ENCODE data around the gene METTL15.
"Not testable (repeated sequence)": the region's sequence is repeated elsewhere in the genome, so short reads cannot be mapped to it uniquely, and the experiment has no call there.

Gene METTL15, protein sequence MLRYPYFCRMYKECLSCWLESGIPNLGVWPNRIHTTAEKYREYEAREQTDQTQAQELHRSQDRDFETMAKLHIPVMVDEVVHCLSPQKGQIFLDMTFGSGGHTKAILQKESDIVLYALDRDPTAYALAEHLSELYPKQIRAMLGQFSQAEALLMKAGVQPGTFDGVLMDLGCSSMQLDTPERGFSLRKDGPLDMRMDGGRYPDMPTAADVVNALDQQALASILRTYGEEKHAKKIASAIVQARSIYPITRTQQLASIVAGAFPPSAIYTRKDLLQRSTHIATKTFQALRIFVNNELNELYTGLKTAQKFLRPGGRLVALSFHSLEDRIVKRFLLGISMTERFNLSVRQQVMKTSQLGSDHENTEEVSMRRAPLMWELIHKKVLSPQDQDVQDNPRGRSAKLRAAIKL

DNA sequence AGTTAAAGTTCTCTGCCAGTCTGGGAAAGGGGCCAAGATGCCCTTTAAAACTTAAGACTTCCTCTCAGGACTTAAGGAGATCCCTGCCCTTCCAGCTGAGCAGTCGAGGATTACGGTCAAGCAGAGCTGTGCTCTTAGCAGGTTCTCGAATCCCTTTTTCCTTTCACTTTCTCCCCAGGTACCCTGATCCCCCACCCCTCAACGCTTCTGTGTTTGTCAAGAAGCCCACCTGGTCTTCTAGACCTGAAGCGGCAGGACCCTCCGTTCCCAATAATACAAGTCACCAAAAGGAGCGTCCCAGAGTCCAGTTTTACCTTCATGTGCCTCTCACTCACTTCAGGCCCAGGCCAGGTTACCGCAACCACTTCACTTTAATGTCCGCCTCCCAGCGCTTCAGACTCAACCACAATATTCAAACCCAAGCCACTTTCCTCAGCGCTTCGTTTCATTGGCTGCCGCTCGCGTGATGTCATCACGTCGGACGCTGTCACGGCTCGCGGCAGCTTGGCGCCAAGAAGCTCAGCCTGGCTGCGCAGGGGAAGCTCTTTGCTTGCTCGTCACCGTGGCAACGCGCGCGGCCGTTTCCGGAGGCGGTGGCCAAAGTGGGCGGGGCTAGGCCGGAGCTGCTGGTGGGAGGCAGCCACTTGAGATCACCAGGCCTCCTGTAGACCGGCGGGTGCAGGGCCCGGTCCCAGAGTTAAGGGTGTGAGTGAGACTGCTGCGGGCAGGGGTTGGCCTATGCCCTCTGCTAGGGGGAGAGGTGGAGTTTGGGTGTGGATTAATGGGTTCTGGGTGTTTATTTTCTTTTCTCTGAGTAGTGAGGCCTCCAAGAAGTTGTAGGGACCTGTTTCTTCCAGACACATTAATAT is at the start of gene METTL15, which contains the start of gene KIF18A:
METTL15 (plus strand) TSS at position 639 of the 869 bp plus-strand sequence. CDS start 4,947 bp downstream, outside the sequence.
KIF18A (minus strand) TSS at position 407 of the 869 bp plus-strand sequence. CDS start 10,209 bp downstream, outside the sequence.
- peak; percentile 98 for DNase-seq (ENCODE audit: low spot score)

DNA sequence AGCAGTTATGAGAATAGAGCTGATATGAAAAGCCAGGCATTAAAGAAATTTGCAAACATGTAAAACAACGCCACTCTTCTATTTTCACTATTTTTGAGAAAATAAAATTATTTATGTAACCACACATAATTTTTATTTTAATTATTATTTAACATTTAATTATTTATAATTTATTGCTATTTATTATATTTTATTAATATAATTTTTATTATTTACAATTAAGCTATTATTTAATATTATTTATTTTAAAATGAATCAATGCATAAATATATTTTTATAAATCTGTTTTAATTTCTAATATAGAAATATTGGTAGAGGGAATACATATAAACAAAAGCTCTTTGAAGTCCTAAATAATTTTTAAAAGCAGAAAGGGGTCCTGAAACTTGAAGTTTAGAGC is 36.9 kb upstream of the METTL15 start:
- no peak for DNase-seq (ENCODE audit: low spot score)

DNA sequence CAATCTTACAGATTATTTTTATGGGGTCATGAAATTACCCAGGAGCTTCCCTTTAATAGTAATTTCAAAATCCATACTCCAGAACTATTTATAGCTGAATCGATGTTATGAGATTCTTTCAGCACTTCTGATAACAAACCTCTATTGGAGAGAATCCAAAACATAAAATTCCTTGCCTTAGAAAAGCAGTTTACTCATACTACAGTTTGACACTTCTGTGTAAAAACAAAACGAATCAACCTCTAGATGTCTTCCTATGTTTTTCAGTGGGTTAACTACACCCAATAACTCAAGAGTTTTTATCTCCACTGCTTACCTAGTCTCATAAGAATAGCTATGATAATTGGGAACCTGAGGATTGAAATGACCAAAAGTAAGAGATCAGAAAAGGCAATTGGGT is 35.9 kb upstream of the METTL15 start:
- no peak for DNase-seq (ENCODE audit: low spot score)

DNA sequence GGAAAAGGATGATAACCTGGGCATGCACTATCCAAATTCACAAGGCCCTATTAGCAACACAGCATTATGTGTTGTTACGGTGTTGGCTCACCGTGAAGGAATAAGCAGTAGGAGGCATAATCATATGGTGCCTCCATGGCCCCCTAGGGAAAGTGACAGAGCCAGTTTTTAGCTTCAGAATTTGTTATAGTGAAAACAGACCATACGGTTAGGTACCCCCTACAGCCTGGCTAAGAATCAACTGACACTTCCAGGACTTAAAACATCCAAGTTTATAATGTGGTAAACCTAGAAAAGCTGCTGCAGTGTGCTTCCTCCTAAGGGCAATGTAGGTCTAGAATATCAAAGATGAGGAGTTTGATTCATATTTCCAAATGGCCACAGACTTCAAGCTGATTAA is 30.7 kb upstream of the METTL15 start:
- no peak for DNase-seq (ENCODE audit: low spot score)

DNA sequence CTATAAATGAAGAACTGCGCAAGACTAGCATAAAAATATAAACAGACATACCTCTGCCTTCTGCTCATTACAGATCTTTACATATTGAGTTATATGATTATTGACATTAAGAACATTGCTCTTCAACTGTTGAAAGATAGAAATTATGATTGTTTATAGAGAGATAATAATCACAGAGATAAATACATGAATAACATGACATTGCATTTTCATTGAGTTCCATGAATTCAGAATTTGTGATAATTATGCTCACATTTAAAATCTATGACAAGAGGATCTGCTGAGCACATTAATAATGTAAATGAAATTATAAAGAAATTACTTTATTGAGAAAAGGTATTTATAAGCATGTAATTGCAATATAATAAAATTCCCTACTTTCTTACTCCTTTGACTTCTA is 25.1 kb upstream of the METTL15 start:
- no peak for DNase-seq (ENCODE audit: low spot score)

DNA sequence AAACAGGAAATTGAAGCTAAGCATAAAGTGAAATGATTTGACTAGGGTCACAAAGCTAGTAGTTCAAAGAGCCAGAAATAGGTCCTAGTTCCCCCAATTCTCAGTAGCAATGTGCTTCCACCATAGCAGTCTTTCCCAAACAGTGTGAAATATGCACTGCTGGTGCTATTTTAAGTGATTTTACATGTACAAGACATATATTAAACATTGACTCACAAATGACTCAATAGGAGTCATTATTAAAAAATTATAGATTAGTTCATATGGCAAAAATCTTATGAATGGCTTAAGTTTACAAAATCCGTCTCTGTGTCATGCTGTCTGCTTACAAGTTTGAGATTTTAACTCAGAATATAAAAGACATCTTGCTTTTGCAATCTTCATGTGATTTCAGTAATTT is 21.6 kb upstream of the METTL15 start:
- no peak for DNase-seq (ENCODE audit: low spot score)

DNA sequence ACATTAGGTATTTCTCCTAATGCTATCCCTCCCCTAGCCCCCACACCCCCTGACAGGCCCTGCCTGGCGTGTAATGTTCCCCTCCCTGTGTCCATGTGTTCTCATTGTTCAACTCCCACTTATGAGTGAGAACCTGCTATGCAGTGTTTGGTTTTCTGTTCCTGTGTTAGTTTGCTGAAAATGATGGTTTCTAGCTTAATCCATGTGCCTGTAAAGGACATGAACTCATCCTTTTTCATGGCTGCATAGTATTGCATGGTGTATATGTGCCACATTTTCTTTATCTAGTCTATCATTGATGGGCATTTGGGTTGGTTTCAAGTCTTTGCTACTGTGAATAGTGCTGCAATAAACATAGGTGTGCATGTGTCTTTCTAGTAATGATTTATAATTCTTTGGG is 21.0 kb upstream of the METTL15 start:
- not testable (repeated sequence) for DNase-seq (ENCODE audit: low spot score)

DNA sequence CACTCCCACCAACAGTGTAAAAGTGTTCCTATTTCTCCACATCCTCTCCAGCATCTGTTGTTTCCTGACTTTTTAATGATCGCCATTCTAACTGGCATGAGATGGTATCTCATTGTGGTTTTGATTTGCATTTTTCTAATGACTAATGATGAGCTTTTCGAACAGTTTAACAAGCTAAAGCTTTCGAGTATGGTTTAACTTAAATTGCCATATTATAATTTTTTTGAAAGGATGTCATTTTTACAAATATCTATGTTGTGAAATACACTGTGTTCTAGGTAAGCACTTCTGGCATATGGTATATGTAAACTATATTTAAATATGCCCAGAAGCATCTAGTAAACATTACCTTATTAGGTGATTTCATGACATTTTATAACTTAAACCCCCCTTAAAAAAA is 20.5 kb upstream of the METTL15 start:
- not testable (repeated sequence) for DNase-seq (ENCODE audit: low spot score)

DNA sequence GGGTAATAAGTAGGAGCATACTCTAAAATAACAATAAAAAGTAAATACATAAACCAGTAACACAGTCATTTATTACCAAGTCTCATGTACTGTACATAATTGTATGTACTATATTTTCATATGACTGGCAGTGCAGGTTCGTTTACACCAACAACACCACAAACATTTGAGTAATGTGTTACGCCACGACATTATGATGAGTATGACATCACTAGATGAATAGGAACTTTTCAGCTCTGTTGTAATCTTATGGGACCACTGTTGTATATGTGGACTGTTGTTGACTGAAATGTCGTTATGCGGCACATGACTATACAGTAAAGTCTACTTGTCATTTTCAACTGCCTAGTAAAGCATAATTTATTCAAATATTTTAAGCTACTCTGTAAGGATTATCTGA is 18.8 kb upstream of the METTL15 start:
- DNase-seq (ENCODE audit: low spot score) = no peak

DNA sequence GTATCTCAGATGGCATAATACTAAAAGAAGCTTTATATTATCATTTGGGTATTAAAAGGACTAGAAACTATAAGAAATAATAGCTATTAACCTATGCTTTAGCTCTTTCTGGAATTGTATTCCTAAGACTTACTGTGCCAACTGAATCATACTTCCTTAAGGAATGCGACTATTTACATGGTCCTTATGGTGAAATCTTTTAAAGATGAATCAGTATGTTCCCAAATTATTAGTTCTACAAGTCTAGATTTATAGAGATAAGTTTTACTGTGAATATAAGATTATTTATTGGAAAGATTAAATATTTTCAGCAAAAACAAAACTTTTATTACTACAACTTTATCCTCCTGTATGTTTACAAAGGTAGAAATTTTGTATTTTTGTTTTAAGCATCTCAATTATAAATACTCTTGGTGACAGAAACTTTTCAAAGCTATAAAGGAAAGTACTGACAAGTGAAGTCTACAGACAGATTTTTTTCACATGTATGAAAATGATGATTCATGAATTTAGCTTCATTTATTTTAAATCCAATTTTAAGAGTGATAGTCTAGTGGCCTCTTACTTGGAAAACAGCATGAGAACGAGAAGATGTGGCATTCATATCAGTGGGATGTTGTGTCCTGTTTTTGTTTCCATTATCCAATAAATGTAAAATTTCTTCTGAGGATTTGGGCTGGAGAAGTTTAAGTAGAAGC is 18.0 kb upstream of the METTL15 start:
- DNase-seq (ENCODE audit: low spot score) = no peak

DNA sequence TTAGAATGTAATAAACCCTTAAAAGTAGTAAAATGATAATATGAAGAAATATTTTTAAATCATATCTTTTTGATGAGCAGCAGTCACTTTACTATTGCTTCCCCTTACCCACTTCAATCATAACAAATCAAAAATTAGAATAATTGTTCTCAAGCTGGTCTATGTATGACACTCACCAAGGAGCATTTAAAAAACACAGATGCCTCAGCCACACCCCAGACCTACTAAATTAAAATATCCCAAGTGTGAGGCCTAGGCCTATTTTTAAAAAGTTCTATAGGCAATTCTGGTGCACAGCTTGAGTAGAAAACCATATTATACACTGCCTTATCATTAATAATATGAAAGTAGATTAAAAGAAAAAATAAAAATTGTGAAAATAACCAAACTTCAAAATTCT is 15.4 kb upstream of the METTL15 start:
- DNase-seq (ENCODE audit: low spot score) = no peak

DNA sequence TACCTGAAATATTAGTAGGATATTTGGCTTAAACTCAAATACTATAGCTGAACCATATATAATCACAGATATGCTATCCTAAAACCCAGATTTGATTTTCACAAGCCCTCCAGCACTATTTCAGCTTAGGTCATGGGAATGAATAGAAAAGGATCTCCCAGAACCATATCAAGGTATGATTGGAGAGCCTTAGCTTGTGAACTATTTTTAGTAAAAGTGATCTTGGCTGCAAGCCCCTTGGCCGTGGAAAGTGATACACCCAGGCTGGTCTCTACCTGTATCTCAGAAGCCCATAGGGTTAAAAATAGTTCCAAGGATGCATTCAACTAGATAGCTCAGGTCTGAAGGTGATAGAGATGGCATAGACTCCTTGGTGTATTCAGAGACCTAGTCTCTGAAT is 9.9 kb upstream of the METTL15 start:
- DNase-seq (ENCODE audit: low spot score) = no peak

DNA sequence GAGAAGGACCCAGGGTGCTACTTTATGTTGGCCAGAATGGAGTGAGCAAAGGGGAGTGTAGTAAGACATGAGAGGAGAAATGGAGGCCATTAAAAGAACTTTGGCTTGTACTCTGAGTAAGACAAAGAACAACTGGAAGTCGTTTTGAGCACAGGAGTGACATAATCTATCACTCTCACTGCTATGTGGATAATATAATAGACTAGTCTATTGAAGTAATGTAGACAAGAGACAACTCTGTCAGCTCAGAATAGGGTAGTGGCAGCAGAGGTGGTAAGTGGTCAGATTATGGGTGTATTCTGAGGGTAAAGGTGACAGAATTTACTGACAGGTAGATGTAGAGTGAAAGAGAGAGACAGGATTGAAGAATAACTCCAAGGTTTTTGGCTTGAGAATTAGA is 8.5 kb upstream of the METTL15 start:
- DNase-seq (ENCODE audit: low spot score) = no peak

DNA sequence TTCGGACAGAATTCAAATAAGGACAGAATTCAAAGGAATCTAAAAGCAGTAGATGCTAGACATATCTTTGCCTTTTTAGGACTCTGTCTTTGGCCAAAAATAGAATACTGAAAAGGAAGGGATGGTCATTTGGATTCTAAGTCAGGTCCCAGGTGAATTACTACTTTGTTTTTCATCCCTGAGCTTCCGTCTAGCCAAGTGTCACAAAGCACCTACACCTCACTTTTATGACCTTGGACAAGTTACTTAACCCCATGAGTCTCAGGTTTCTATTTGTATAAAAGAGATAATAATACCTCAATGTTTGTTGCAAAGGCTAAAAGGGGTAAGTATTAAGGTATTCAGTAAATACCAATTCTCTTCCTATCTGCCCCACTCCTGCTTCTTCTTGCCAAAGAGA is 7.5 kb upstream of the METTL15 start:
- DNase-seq (ENCODE audit: low spot score) = no peak

DNA sequence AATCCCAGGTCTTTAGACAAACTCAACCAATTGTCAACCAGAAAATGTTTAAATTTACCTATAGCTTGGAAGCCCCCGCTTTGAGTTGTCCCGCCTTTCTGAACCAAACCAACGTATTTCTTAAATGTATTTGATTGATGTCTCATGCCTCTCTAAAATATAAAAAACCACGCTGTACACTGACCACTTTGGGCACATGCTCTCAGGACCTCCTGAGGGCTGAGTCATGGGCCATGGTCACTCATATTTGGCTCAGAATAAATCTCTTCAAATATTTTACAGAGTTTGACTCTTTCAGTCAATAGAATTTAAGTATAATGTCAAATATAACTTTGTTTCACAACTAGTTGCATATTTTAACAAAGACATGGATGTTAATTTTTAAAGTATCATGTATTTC is 5.9 kb upstream of the METTL15 start:
- not testable (repeated sequence) for DNase-seq (ENCODE audit: low spot score)

DNA sequence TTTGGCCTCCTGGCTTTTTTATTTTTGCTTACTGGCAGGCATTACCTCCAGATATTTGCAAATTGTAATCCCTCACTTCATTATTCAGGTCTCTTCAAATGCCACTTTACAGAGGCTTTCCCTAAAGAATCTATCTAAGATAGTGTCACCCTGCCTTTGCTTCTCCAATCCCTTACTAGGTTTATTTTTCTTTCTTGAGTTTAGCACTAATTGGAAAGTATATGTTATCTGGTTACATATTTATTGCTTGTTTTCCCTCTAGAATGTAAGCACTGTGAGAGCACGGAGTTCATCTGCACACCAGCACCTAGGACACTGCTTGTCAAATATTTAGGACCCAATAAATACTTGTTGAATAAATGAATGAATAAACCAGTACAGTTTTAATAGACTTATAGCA is 3.8 kb upstream of the METTL15 start:
- DNase-seq (ENCODE audit: low spot score) = no peak

DNA sequence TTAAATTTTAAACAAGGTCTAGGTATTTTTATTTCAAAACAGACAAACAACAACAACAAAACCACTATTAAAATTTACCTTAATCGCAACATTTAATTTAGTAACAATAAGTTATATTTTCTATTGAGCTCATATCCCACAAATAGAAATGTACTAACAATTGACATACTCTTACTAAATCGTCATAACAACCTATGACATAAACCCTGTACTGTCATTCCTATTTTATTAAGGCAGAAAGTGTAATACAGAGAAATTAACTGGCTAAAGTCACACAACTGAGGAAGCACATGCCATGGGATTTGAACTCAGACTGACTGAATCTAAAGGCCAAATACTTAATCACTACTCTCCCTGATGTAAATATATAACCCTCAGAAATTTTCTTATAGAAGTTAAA is 3.2 kb upstream of the METTL15 start:
- no peak for DNase-seq (ENCODE audit: low spot score)

DNA sequence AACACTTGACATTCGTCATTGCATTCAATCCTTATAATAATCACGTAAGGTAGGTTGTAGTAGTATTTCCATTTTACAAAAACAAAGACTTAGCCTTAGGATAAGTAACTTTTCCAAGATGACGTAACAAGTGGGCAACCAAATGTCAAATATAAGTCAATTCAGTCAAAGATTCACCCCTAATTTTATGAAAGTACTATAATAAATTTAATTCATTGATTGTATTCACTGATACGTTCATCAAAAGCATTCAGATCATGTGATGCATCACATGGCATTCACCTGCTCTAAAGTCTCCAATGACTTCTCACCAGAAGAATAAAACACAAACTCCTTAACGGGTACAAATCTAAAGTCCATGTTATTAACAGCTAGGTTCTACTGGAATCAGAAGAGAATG is 2.3 kb upstream of the METTL15 start:
- peak; percentile 16 for DNase-seq (ENCODE audit: low spot score)

DNA sequence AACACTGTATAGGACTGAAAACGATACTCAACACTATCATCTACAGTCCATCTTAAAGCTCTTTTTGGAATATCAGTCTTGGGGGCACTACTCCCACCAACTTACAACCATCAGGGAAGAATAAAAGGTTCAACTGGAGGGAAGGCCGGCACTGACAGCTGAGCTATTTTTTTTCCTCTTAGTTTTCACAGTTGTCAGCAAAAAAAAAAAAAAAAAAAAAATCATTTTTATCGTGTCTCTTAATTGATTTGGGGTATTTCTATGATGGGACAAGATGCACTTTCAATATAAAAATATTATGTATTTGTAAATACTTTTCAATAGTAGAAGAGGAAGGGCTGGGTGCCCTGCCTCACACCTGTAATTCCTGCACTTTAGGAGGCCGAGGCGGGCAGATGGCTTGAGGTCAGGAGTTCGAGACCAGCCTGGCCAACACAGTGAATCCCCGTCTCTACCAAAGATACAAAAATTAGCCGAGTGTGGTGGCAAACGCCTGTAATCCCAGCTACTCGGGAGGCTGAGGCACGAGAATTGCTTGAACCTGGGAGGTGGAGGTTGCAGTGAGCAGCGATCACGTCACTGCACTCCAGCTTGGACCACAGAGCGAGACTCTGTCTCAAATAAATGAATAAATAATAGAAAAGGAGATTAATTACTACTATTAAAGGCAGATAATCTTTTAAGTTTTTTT is 1.7 kb upstream of the METTL15 start:
- DNase-seq (ENCODE audit: low spot score) = no peak

DNA sequence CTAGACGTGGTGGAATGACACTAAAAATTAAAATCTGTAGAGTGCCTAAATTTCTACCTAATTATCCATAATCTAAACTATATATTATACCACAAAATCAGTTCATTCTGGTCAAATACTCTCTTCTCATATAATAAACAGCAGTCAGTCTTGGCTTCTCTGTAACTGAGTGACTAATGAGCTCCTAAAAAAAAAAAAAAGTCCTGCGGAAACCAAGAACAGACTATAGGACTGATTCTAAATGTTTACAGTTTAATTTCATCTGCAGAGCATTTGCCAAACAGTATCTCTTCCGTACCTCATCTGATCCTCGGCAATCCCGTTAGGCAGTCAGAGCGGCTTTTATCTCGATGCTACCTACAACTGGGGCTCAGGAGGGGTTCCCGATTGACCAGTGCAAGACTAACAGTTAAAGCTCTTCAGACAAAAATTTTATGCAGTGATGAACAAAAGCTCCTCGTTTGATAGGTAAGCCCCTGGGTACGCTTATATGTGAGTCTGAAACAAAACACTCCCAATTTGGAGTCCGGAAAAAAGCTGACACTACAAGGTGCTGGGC is 918 bp upstream of the METTL15 start:
- peak; percentile 52 for DNase-seq (ENCODE audit: low spot score)

DNA sequence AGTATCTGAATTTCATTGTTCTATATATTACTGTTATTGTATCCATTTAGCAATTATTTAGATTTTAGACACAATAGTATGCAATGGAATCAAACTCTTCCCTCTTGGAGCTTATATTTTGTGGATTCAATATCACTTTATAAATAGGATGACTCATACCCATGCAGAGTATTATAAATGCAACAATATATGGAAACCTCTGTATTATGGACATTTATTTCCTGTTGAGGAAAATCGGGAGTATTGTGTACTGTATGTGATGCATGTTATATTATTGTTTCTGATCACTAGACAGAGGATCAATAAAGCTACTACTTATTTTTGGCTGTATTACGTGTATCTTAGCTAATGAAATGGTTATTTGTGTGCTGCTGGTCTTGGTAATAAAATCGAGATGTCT is 770 bp downstream of the METTL15 start:
- DNase-seq (ENCODE audit: low spot score) = no peak
